GM04503 (cell line): ENCODE results near the gene KBTBD4.
"Not testable (repeated sequence)": the region's sequence is repeated elsewhere in the genome, so short reads cannot be mapped to it uniquely, and the experiment has no call there.

Experiments used
- DNase-seq: peaks from one replicate; pipeline ENCODE4 v3.0.0-alpha.2; 2012; ENCODE audit warnings: low read depth

KBTBD4 gene

GRCh38 chr11:47589977-47590861, 11.4 kb upstream of the KBTBD4 start:
- no peak for DNase-seq

GRCh38 chr11:47589584-47589976, 10.8 kb upstream of the KBTBD4 start:
- DNase-seq, result no peak

- no peak for DNase-seq
Measured at GRCh38 chr11:47589118-47589517, 10.3 kb upstream of the KBTBD4 start.

- DNase-seq, result no peak
Measured at GRCh38 chr11:47587723-47588326, 9.1 kb upstream of the KBTBD4 start.

GRCh38 chr11:47587039-47587716, 8.4 kb upstream of the KBTBD4 start:
- no peak for DNase-seq

- no peak for DNase-seq
Measured at GRCh38 chr11:47586098-47586855, 7.5 kb upstream of the KBTBD4 start, which contains the start of gene FAM180B. Gene FAM180B, plus strand, starts transcription at chr11:47586678. Its CDS starts 91 bp downstream, at chr11:47586769.

GRCh38 chr11:47583844-47584243, 5.1 kb upstream of the KBTBD4 start:
- no peak for DNase-seq

- no peak for DNase-seq
Measured at GRCh38 chr11:47577460-47578041, 1.2 kb downstream of the KBTBD4 start.

GRCh38 chr11:47573321-47573720, 5.4 kb downstream of the KBTBD4 start:
- no peak for DNase-seq

GRCh38 chr11:47572715-47573255, 6.0 kb downstream of the KBTBD4 start:
- no peak for DNase-seq

- no peak for DNase-seq
Measured at GRCh38 chr11:47571895-47572294, 6.9 kb downstream of the KBTBD4 start.

GRCh38 chr11:47571357-47571729, 7.4 kb downstream of the KBTBD4 start:
- DNase-seq, result no peak

GRCh38 chr11:47570651-47571356, 8.0 kb downstream of the KBTBD4 start:
- no peak for DNase-seq

GRCh38 chr11:47569646-47570045, 9.1 kb downstream of the KBTBD4 start:
- no peak for DNase-seq

- no peak for DNase-seq
Measured at GRCh38 chr11:47566149-47566698, 12.5 kb downstream of the KBTBD4 start.

- no peak for DNase-seq
Measured at GRCh38 chr11:47565340-47566148, 13.2 kb downstream of the KBTBD4 start, which contains the start of gene PTPMT1. Gene PTPMT1, plus strand, starts transcription at chr11:47565599. Its CDS starts 24 bp downstream, at chr11:47565623.

- DNase-seq, result no peak
Measured at GRCh38 chr11:47564933-47565339, 13.8 kb downstream of the KBTBD4 start.

GRCh38 chr11:47564366-47564765, 14.4 kb downstream of the KBTBD4 start:
- not testable (repeated sequence) for DNase-seq

- DNase-seq, result not testable (repeated sequence)
Measured at GRCh38 chr11:47562393-47562792, 16.4 kb downstream of the KBTBD4 start.
